ENCODE results near the gene SNAI3. TPM values are rescaled to one million over a fixed set of nuclear protein-coding genes. Genes with fewer than 3 reads are reported as not detected.

Gene SNAI3
- total RNA-seq, 2 donors from 2014 or later: 0.77 to 2.1 TPM

DNA sequence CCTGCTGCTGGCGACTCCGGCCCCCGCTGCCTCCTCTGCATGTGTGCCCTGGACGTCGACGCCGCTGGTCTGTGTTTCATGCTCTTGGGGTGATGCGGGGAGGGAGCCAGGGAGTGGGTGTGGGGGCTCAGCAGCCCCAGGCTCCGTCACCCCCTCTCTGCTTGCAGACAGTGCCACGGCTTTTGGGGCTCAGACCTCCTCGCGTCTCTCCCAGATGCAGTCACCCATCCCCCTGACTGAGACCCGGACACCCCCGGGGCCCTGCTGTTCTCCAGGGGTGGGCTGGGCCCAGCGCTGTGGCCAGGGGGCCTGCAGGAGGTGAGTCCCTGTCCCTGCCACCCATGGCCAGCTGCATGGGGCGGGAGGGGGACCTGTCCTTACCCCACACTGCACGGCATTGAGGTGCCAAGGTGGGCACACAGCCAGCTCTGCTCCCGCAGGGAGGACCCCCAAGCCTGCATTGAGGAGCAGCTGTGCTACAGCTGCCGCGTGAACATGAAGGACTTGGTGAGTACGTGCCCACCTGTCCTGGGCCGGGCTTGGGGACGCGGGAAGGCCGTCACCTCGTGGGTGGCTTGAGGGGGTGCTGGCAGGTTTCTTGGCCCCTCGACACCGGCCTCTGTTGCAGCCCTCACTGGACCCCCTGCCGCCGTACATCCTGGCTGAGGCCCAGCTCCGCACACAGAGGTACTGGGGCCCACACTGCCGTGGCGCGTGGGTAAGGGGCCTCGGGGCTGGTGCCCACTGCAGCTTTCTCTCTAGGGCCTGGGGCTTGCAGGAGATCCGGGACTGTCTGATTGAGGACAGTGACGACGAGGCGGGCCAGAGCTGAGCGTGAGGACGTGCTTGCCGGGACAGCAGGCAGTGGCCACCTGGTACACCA is 28.4 kb upstream of the SNAI3 start:
- no peaks in the 10 kb centered on the region for H3K27me3 ChIP-seq (ENCODE audit: control insufficient read depth, insufficient read depth, low read length, poor library complexity, severe bottlenecking)
- DNase-seq: no peak
- Mint-ChIP-seq H3K27ac (no peak overlapping the region), H3K36me3 (ENCODE audit: low read depth) (peaks cover 18% of the 10 kb centered on the region), H3K4me1 (no peaks in the 10 kb centered on the region), H3K4me3 (no peak overlapping the region), H3K9me3 (no peaks in the 10 kb centered on the region), H3K27me3 (ENCODE audit: insufficient read depth) (no peaks in the 10 kb centered on the region)
- H3K9ac ChIP-seq (ENCODE audit: extremely low read depth, low read length, poor library complexity, severe bottlenecking): no peak overlapping the region
- no peaks in the 10 kb centered on the region for H3K9me3 ChIP-seq (ENCODE audit: control insufficient read depth, low read length)
- WGBS, 2 experiments (ENCODE audit: insufficient coverage in 1 of 2, insufficient read length in 1 of 2): 94% methylated on average over 8 to 41 of the region's 42 CpGs
- TF ChIP-seq, protein P1, sequence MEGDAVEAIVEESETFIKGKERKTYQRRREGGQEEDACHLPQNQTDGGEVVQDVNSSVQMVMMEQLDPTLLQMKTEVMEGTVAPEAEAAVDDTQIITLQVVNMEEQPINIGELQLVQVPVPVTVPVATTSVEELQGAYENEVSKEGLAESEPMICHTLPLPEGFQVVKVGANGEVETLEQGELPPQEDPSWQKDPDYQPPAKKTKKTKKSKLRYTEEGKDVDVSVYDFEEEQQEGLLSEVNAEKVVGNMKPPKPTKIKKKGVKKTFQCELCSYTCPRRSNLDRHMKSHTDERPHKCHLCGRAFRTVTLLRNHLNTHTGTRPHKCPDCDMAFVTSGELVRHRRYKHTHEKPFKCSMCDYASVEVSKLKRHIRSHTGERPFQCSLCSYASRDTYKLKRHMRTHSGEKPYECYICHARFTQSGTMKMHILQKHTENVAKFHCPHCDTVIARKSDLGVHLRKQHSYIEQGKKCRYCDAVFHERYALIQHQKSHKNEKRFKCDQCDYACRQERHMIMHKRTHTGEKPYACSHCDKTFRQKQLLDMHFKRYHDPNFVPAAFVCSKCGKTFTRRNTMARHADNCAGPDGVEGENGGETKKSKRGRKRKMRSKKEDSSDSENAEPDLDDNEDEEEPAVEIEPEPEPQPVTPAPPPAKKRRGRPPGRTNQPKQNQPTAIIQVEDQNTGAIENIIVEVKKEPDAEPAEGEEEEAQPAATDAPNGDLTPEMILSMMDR (conservative IDR thresholded peaks at IDR 0.05): no peak
- no peak overlapping the region for H3K27ac ChIP-seq (ENCODE audit: low read depth, low read length)
- H3K36me3 ChIP-seq (ENCODE audit: control insufficient read depth, insufficient read depth, low read length): peaks cover 12% of the 10 kb centered on the region
- H3K4me1 ChIP-seq (ENCODE audit: control insufficient read depth, insufficient read depth, low read length): no peaks in the 10 kb centered on the region
- no peak overlapping the region for H3K4me3 ChIP-seq (ENCODE audit: low read length)

DNA sequence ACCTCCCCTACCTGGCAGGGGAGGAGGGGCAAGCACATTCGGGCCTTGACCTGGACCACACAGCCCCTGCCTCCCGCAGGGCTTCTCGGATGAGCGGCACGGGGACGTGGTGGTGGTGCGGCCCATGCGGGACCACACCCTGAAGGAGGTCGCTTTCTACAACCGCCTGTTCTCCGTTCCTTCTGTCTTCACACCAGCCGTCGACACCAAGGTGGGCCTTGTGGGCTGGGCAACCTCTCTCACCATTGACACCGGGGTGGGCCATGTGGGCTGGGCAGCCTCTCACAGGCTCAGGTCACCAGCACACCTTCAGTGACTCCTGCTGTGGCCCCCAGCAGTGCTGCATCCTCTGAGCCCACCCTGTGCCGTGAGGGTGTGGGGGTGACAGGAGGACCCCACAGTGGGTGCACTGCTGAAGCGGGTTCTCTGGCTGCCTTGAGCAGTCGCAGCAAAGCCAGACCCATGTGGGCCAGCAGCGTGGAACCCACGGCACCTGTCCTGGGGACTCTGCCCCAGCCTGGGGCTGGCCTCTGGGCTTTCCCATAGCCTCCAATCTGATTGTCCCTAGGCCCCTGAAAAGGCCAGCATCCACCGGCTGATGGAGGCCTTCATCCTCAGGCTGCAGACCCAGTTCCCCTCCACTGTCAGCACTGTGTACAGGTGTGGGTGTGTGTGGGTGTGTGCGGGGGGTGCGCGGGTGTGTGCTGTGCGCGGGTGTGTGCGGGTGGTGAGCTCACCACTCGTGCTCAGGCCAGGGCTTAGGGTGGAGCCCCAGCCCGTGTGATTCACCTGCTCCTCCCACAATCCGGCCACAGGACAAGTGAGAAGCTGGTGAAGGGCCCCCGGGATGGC is 27.5 kb upstream of the SNAI3 start:
- H3K4me3 ChIP-seq (ENCODE audit: low read length): no peak overlapping the region
- WGBS, 2 experiments (ENCODE audit: insufficient coverage in 1 of 2, insufficient read length in 1 of 2): 90 to 92% methylated on average over 20 to 30 of the region's 30 CpGs
- no peaks in the 10 kb centered on the region for H3K27me3 Mint-ChIP-seq (ENCODE audit: insufficient read depth)
- H3K36me3 Mint-ChIP-seq (ENCODE audit: low read depth): peaks cover 14% of the 10 kb centered on the region
- no peak overlapping the region for H3K27ac ChIP-seq (ENCODE audit: low read depth, low read length)
- H3K4me1 ChIP-seq (ENCODE audit: control insufficient read depth, insufficient read depth, low read length): no peaks in the 10 kb centered on the region
- no peak overlapping the region for H3K9ac ChIP-seq (ENCODE audit: extremely low read depth, low read length, poor library complexity, severe bottlenecking)
- DNase-seq: no peak
- no peaks in the 10 kb centered on the region for H3K4me1 Mint-ChIP-seq
- no peaks in the 10 kb centered on the region for H3K27me3 ChIP-seq (ENCODE audit: control insufficient read depth, insufficient read depth, low read length, poor library complexity, severe bottlenecking)
- no peak overlapping the region for H3K27ac Mint-ChIP-seq
- H3K36me3 ChIP-seq (ENCODE audit: control insufficient read depth, insufficient read depth, low read length): peaks cover 12% of the 10 kb centered on the region
- TF ChIP-seq, protein P1 (conservative IDR thresholded peaks at IDR 0.05): no peak
- H3K9me3 ChIP-seq (ENCODE audit: control insufficient read depth, low read length): no peaks in the 10 kb centered on the region
- H3K9me3 Mint-ChIP-seq: no peaks in the 10 kb centered on the region
- no peak overlapping the region for H3K4me3 Mint-ChIP-seq

DNA sequence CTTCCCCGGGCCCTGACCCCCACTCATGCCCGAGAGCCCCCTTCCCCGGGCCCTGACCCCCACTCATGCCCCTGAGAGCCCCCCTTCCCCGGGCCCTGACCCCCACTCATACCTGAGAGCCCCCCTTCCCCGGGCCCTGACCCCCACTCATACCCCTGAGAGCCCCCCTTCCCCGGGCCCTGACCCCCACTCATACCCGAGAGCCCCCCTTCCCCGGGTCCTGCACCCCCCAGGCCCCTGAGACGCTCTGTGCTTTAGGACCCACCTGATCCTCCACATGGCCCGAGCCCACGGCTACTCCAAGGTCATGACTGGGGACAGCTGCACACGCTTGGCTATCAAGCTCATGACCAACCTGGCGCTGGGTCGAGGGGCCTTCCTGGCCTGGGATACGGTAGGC is 26.7 kb upstream of the SNAI3 start:
- H3K4me1 ChIP-seq (ENCODE audit: control insufficient read depth, insufficient read depth, low read length): no peaks in the 10 kb centered on the region
- Mint-ChIP-seq H3K9me3 (no peaks in the 10 kb centered on the region), H3K4me1 (no peaks in the 10 kb centered on the region), H3K4me3 (no peak overlapping the region), H3K36me3 (ENCODE audit: low read depth) (peaks cover 10% of the 10 kb centered on the region), H3K27me3 (ENCODE audit: insufficient read depth) (no peaks in the 10 kb centered on the region), H3K27ac (no peak overlapping the region)
- TF ChIP-seq, protein P1 (conservative IDR thresholded peaks at IDR 0.05): no peak
- H3K9ac ChIP-seq (ENCODE audit: extremely low read depth, low read length, poor library complexity, severe bottlenecking): no peak overlapping the region
- WGBS, 2 experiments (ENCODE audit: insufficient coverage in 1 of 2, insufficient read length in 1 of 2): 90 to 92% methylated on average over 7 to 9 of the region's 15 CpGs
- H3K27me3 ChIP-seq (ENCODE audit: control insufficient read depth, insufficient read depth, low read length, poor library complexity, severe bottlenecking): no peaks in the 10 kb centered on the region
- no peak overlapping the region for H3K4me3 ChIP-seq (ENCODE audit: low read length)
- DNase-seq: no peak
- no peak overlapping the region for H3K27ac ChIP-seq (ENCODE audit: low read depth, low read length)
- H3K9me3 ChIP-seq (ENCODE audit: control insufficient read depth, low read length): no peaks in the 10 kb centered on the region
- peaks cover 9% of the 10 kb centered on the region for H3K36me3 ChIP-seq (ENCODE audit: control insufficient read depth, insufficient read depth, low read length)
